Lung (tissue), 12 donors: ENCODE measurements around the gene ZNF544. TPM values are rescaled to one million over a fixed set of nuclear protein-coding genes. Genes with fewer than 3 reads are reported as not detected.

ENCODE experiments used
- ATAC-seq: fragments of 200-7000 bp; cut with Tn5 transposase; one replicate; pipeline ENCODE4 v1.9.1; 2020; ENCODE audit warnings: moderate number of reproducible peaks; ENCODE audit not compliant: insufficient read depth, low FRiP score
- DNase-seq, 3 donors: peaks; one replicate each; pipeline ENCODE4 v3.0.0-alpha.2; 2013 to 2017
- H3K27ac ChIP-seq, 2 donors: one replicate each; pipeline ENCODE4 v1.5.1; 2013; ENCODE audit warnings: mild to moderate bottlenecking in 2 of 2, moderate library complexity in 2 of 2, control low read depth in 1 of 2, inconsistent platforms in 1 of 2, low read depth in 1 of 2, low read length in 1 of 2
- H3K27me3 ChIP-seq, 3 donors: one replicate each; pipeline ENCODE4 v1.5.1; 2013; ENCODE audit warnings: low read length in 2 of 3; ENCODE audit not compliant: control insufficient read depth in 3 of 3, insufficient read depth in 3 of 3
- H3K36me3 ChIP-seq, 4 donors: one replicate each; pipeline ENCODE4 v1.5.1; 2013; ENCODE audit warnings: low read length in 4 of 4, mild to moderate bottlenecking in 1 of 4, moderate library complexity in 1 of 4; ENCODE audit not compliant: control insufficient read depth in 4 of 4, insufficient read depth in 4 of 4
- H3K4me1 ChIP-seq, 5 donors: one replicate each; pipeline ENCODE4 v1.5.1; 2013; ENCODE audit warnings: low read length in 5 of 5, mild to moderate bottlenecking in 2 of 5, moderate library complexity in 1 of 5; ENCODE audit not compliant: control insufficient read depth in 5 of 5, insufficient read depth in 5 of 5
- H3K4me3 ChIP-seq: one replicate; pipeline ENCODE4 v1.5.1; 2013; ENCODE audit warnings: mild to moderate bottlenecking, control low read depth, moderate library complexity
- H3K9ac ChIP-seq, 2 donors: one replicate each; pipeline ENCODE4 v1.5.1; 2013; ENCODE audit warnings: low read length in 2 of 2, control low read depth in 1 of 2; ENCODE audit not compliant: insufficient read depth in 1 of 2
- H3K9me3 ChIP-seq, 4 donors: one replicate each; pipeline ENCODE4 v1.5.1; 2013; ENCODE audit warnings: low read length in 3 of 4, mild to moderate bottlenecking in 1 of 4, moderate library complexity in 1 of 4; ENCODE audit not compliant: control insufficient read depth in 4 of 4, insufficient read depth in 3 of 4
- CTCF ChIP-seq: IDR thresholded peaks from 2 replicates; pipeline ENCODE4 v1.5.1; 2012; ENCODE audit warnings: mild to moderate bottlenecking; ENCODE audit errors: control extremely low read depth, extremely low read depth
- WGBS, 2 donors: extraction: QIAGEN DNeasy Blood & Tissue Kit; methylation state at CpG; one replicate each; pipeline ENCODE4 v1.1.7; 2013; 5-methylcytosine and 5-hydroxymethylcytosine counted together
- polyA plus RNA-seq, 2 donors: library from polyadenylated mRNA; stranded (reverse); fragments of 200-250 nt; gene quantifications; one replicate each; pipeline ENCODE4 v1.2.1, GENCODE V29; 2013
- total RNA-seq, 2 donors: library from RNA; depleted of rRNA in 1 of 2; stranded (reverse); fragments of >200 nt in 1 of 2; gene quantifications; one replicate each; pipeline ENCODE4 v1.2.1, GENCODE V29; 2014 to 2021
- donor health status: control.
- donor health status: control.
- donor health status: Bipolar disorder and iron deficiency.
- donor health status: healthy.
- donor health status: DM: yes; HTN: yes; CAD: no.

The ZNF544 gene
- total and polyA plus RNA-seq, 4 donors = 9.6 to 41.6 (median 16.7) TPM

GRCh38 chr19:58275564-58275963 is 46.9 kb downstream of the ZNF544 start:
- Histone ChIP-seq H3K36me3 (peaks cover 6 to 45% (median 23%) of the 10 kb centered on the region in 4 donors), H3K4me1 (peaks cover 0 to 9% (median 7%) of the 10 kb centered on the region in 5 donors), H3K4me3 (no peak overlapping the region), H3K27ac (no peak overlapping the region), H3K27me3 (no peaks in the 10 kb centered on the region), H3K9me3 (peaks cover 3 to 24% (median 17%) of the 10 kb centered on the region in 4 donors), H3K9ac (no peak overlapping the region)
- DNase-seq (no peak), ATAC-seq (no peak)
- TF ChIP-seq CTCF = no peak
- 98 to 100% methylated on average over 3 of the region's 3 CpGs for WGBS, 2 donors

GRCh38 chr19:58277197-58277596 is 48.5 kb downstream of the ZNF544 start:
- Histone ChIP-seq H3K9me3 (peaks cover 0 to 12% (median 7%) of the 10 kb centered on the region in 4 donors), H3K4me1 (peaks cover 0 to 9% (median 8%) of the 10 kb centered on the region in 5 donors), H3K9ac (no peak overlapping the region), H3K27ac (no peak overlapping the region), H3K27me3 (no peaks in the 10 kb centered on the region), H3K36me3 (peaks cover under 1 to 39% (median 23%) of the 10 kb centered on the region in 4 donors), H3K4me3 (no peak overlapping the region)
- 91 to 95% methylated on average over 7 of the region's 7 CpGs for WGBS, 2 donors
- no peak for DNase-seq
- no peak for ATAC-seq
- TF ChIP-seq CTCF = no peak

DNA sequence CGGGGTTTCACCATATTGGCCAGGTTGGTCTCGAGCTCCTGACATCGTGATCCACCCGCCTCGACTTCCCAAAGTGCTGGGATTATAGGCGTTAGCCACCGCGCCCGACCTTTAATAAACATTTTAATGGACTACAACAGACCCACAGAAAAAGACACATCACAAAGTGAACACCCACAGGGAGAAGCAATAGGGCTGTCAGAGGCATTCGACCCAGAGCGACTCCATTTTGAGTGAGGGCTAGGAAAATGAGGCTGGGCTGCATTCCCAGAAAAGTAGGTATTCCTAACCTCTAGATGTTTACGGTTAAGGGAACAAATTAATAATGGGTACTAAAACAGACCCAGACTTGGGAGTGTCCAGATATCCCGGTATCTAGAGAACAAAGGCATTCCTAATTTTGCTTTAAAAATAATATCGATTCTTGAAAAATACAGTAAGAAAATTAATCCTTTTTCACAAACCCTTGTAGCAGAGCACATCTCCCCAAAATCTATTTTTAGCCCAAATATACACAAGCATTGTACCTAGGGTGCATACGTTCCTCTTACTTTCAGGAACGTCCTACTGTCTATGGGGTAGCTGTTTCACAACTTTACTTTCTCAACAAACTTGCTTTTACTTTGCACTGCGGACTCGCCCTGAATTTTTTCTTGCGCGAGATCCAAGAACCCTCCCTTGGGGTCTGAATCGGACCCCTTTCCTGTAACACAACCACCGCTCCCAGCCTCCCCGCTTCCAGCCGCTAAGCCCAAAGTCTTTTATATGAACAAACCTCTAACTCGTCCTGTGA is 49.2 kb downstream of the ZNF544 start:
- DNase-seq = peak in 2 of 3 donors; percentile 28 to 41
- no peak for TF ChIP-seq CTCF
- 43 to 44% methylated on average over 25 of the region's 25 CpGs for WGBS, 2 donors
- Histone ChIP-seq H3K9me3 (peaks cover 0 to 9% (median 7%) of the 10 kb centered on the region in 4 donors), H3K27ac (peak overlapping the region; percentile 90 to 91), H3K9ac (peak overlapping the region; percentile 43 to 87), H3K4me3 (peak overlapping the region; percentile 64), H3K36me3 (peaks cover 0 to 38% (median 20%) of the 10 kb centered on the region in 4 donors), H3K27me3 (no peaks in the 10 kb centered on the region), H3K4me1 (peaks cover 0 to 9% (median 8%) of the 10 kb centered on the region in 5 donors)
- peak; percentile 3 for ATAC-seq
